Activated B cell treated with CpG ODN at 0.5 μM for 24 hours (primary cell): Measurements from ENCODE around the gene MACROD2. TPM values are rescaled to one million over a fixed set of nuclear protein-coding genes. Genes with fewer than 3 reads are reported as not detected.

Source experiments
- ATAC-seq: fragments of 200-7000 bp; cut with Tn5 transposase; one replicate; pipeline ENCODE4 v1.10.0; 2021; ENCODE audit warnings: low read depth, mild to moderate bottlenecking, moderate library complexity
- CTCF ChIA-PET: fragments of 350-600 bp; sonication (Branson Sonifier 250); formaldehyde crosslinking; loops from one replicate; lab custom pipeline; 2021; ENCODE audit warnings: antibody characterized with exemption; lab: Charles Lee
- POLR2A ChIA-PET: fragments of 350-600 bp; sonication (Branson Sonifier 250); formaldehyde crosslinking; loops from one replicate; lab custom pipeline; 2021; ENCODE audit warnings: antibody characterized with exemption; lab: Charles Lee
- DNase-seq: peaks from one replicate; pipeline ENCODE4 v3.0.0; 2022
- H3K27ac Mint-ChIP-seq: one replicate; pipeline ENCODE4 v1.8.0; 2020; ENCODE audit warnings: mixed read lengths
- H3K27me3 Mint-ChIP-seq: one replicate; pipeline ENCODE4 v1.8.0; 2021; ENCODE audit warnings: mixed read lengths
- H3K36me3 Mint-ChIP-seq: one replicate; pipeline ENCODE4 v1.8.0; 2021; ENCODE audit warnings: low read depth, mixed read lengths
- H3K4me1 Mint-ChIP-seq: one replicate; pipeline ENCODE4 v1.8.0; 2021; ENCODE audit warnings: mixed read lengths
- H3K4me3 Mint-ChIP-seq: one replicate; pipeline ENCODE4 v1.8.0; 2020; ENCODE audit warnings: mild to moderate bottlenecking, mixed read lengths
- H3K9me3 Mint-ChIP-seq: one replicate; pipeline ENCODE4 v1.8.0; 2020; ENCODE audit warnings: mixed read lengths
- CTCF ChIP-seq: fragments of 200-600 bp; IDR thresholded peaks from one replicate; pipeline ENCODE4 v1.8.0; 2022; ENCODE audit warnings: antibody characterized with exemption, mild to moderate bottlenecking
- intact Hi-C: fragments of 100-400 bp; cut with micrococcal nuclease; formaldehyde crosslinking; loops from one replicate; pipeline ENCODE4 v1.15.1; 2024
- total RNA-seq: library from RNA; stranded (reverse); gene quantifications from 2 replicates; pipeline ENCODE4 v1.2.3, GENCODE V29; 2022

Gene MACROD2
- total RNA-seq, 1 donor from 2014 or later, result 55.1 TPM

GRCh38 chr20:15619341-15619740 lies 1624.0 kb downstream of the MACROD2 start:
- no peaks in the 10 kb centered on the region for H3K36me3 Mint-ChIP-seq
- no peaks in the 10 kb centered on the region for H3K27me3 Mint-ChIP-seq
- H3K4me1 Mint-ChIP-seq, result no peaks in the 10 kb centered on the region
- no peak for TF ChIP-seq CTCF
- H3K4me3 Mint-ChIP-seq, result no peak overlapping the region
- no peaks in the 10 kb centered on the region for H3K9me3 Mint-ChIP-seq
- H3K27ac Mint-ChIP-seq, result no peak overlapping the region
- DNase-seq (no peak), ATAC-seq (no peak)
- ChIA-PET CTCF (no interaction called here), POLR2A (no interaction called here)
- intact Hi-C loops, result no loop called here

- intact Hi-C loops, result no loop called here
Measured at GRCh38 chr20:15619816-15620215, 1624.5 kb downstream of the MACROD2 start.

GRCh38 chr20:15622368-15622767 lies 1627.1 kb downstream of the MACROD2 start:
- no peaks in the 10 kb centered on the region for H3K4me1 Mint-ChIP-seq
- ATAC-seq (no peak), DNase-seq (no peak)
- peaks cover 3% of the 10 kb centered on the region for H3K27me3 Mint-ChIP-seq
- ChIA-PET POLR2A (no interaction called here), CTCF (no interaction called here)
- TF ChIP-seq CTCF, result no peak
- no peak overlapping the region for H3K27ac Mint-ChIP-seq
- no peaks in the 10 kb centered on the region for H3K36me3 Mint-ChIP-seq
- intact Hi-C loops, result no loop called here
- H3K4me3 Mint-ChIP-seq, result no peak overlapping the region
- no peaks in the 10 kb centered on the region for H3K9me3 Mint-ChIP-seq

More at GRCh38 chr20:15619816-15620215, 1624.5 kb downstream of the MACROD2 start:
- ChIA-PET CTCF (no interaction called here), POLR2A (no interaction called here)
- ATAC-seq, result no peak
- H3K27me3 Mint-ChIP-seq, result no peaks in the 10 kb centered on the region
- no peak for DNase-seq
- H3K4me1 Mint-ChIP-seq, result no peaks in the 10 kb centered on the region
- no peak overlapping the region for H3K27ac Mint-ChIP-seq
- no peaks in the 10 kb centered on the region for H3K9me3 Mint-ChIP-seq
- H3K4me3 Mint-ChIP-seq, result no peak overlapping the region
- TF ChIP-seq CTCF, result no peak
- H3K36me3 Mint-ChIP-seq, result no peaks in the 10 kb centered on the region

GRCh38 chr20:15623215-15623614 lies 1627.9 kb downstream of the MACROD2 start:
- no peak for TF ChIP-seq CTCF
- no peaks in the 10 kb centered on the region for H3K36me3 Mint-ChIP-seq
- DNase-seq (no peak), ATAC-seq (no peak)
- no peaks in the 10 kb centered on the region for H3K9me3 Mint-ChIP-seq
- intact Hi-C loops, result no loop called here
- ChIA-PET POLR2A (no interaction called here), CTCF (no interaction called here)
- H3K4me3 Mint-ChIP-seq, result no peak overlapping the region
- peaks cover 3% of the 10 kb centered on the region for H3K27me3 Mint-ChIP-seq
- H3K27ac Mint-ChIP-seq, result no peak overlapping the region
- no peaks in the 10 kb centered on the region for H3K4me1 Mint-ChIP-seq

- ATAC-seq (no peak), DNase-seq (no peak)
- Mint-ChIP-seq H3K36me3 (no peaks in the 10 kb centered on the region), H3K4me1 (no peaks in the 10 kb centered on the region), H3K9me3 (no peaks in the 10 kb centered on the region), H3K27me3 (peaks cover 3% of the 10 kb centered on the region), H3K4me3 (no peak overlapping the region), H3K27ac (no peak overlapping the region)
- intact Hi-C loops, result no loop called here
- TF ChIP-seq CTCF, result no peak
- CTCF ChIA-PET, result no interaction called here
- POLR2A ChIA-PET, result no interaction called here
Measured at GRCh38 chr20:15625981-15626380, 1630.7 kb downstream of the MACROD2 start.
